ENCODE data around the gene CDH11.

CDH11 gene

DNA sequence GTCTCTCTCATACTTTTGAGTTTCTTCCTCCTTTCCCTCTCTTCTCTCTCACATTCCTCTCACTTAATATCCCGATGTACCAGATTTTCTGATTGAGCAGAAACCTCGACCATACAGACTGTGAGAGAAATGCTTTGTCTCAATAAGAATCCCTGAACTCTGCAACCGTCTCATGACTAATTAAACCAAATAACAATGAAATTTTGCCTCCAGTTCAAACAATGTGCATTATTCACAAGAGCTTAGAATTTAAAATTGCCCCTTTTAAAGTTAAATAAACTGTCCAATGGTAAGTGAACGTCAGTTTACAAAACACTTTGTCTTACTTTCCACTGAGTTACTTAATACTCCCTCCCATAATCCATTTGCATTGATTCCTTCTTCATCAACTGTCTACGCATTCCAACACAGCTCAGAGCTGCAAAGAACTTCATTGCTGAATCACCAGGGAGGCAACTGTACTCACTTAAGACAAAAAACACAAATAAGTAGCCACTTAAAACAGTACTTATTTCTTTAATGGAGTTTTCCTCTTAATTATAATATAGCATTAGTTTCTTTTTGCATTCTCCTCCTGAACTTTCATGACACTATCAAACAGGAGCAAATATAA, 4.9 kb downstream of the CDH11 start:
- no peak for DNase-seq (ENCODE audit: low read depth in 2 of 2)

DNA sequence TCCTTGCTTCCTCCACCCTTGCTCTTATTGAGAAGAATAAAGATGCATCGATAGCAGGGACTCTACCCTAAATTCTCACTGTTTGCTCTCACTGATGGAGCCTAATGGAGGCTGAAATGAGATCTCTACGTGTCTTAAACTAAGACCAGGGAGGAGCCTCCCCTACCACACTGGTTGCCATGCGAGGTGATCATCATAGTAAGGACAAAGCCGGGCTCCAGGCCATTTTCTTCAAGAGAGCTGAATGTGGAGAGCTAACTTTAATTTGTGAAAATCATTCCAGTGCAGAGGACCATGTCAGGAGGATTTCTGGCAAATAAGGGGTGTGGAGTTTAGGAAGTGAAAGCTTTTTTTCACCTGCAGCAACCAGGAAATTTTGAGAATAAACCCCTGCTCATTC, 5.6 kb downstream of the CDH11 start:
- DNase-seq (ENCODE audit: low read depth in 2 of 2), result no peak

DNA sequence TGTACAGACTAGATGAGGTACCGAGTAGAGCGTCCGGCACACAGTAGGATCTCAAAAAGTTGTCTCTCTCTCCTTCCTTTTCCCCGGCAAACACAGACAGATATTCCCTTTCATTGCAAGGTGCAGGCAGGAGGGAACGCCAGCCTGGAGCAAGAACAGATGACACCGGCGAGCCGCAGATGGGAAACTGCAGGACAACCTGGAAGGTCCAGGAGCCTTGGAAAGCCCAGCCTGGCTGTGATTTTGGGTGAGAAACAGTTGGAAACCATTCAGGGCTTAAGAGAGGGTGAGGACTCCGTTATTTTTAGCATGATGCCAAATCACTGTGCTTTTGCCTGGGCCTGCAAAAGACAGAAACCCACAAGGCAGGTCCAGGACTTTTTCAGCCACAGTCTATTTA, 7.3 kb downstream of the CDH11 start:
- DNase-seq (ENCODE audit: low read depth in 2 of 2), result no peak

DNA sequence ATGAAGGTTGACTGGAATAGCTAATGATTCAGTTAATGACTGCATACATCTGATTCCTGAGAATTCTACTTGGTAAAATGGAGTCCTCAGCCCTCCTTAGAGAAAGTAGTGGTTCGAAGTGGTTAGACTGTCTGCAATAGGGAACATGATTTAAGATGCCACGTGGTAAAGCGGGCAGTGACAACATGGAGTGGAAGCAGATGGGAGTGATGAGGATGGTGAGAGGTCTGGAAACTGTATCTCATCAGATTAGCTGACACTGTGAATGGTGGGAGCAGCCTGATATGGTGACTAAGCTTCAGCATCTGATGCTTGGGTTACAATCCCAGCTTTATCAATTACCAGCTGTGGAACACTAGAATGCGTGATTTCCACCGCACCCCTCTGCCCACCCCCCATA, 8.4 kb downstream of the CDH11 start:
- DNase-seq (ENCODE audit: low read depth in 2 of 2), result no peak

DNA sequence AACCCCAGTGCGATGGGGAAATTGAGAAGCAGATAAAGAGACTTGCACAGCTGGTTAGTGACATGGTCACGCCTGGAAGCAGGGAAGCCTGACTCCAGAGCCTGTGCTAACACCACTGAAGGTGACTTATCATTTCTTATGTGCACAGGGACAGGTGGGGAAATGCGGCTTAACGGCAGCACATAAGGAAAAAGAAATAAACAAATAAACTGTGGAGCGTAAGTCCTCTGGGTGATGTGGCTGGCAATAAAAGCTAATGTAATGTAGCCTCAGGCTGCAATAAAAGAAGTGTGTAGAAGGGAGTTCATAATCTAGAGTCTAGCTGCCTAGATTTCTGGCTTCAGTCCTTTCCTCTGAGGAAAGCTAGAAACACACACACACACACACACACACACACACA, 10.6 kb downstream of the CDH11 start:
- DNase-seq (ENCODE audit: low read depth in 2 of 2), result no peak

DNA sequence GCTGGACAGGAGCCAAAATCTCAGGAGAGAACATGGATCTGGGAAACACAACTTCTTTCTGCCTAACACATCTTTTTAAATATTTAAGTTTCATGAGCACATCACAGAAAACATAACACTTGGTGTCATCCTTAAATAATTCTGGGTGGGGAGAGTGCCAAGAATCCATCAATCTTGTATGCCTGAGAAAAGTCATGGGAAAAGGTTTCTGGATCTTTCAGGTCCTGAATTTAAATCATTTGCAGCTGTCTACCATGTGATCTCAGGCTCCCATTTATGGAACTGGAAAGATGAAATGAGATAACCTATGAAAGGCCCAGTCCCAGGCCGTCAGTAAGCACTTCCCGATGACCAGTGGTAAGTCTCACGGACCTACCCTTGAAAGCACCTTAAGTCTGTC, 15.1 kb downstream of the CDH11 start:
- no peak for DNase-seq (ENCODE audit: low read depth in 2 of 2)

DNA sequence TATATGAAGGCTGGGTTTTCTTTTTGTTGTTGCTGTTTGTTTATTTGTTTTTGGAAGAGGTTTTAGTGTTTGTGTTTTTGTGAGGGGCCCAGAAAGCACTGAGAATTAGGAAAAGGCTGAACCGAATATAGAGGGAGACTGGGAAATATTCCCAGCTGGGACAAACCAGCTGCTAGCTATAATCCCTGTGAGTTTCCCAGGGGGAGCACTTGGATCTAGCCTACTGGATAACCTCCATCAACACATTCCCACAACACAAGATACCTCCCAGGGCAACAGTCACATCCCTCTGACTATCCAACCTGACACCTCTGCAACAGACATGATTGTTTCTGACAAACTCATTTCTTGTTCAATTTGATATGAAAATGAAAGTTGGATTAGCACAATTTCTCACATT, 16.7 kb downstream of the CDH11 start:
- no peak for DNase-seq (ENCODE audit: low read depth in 2 of 2)

DNA sequence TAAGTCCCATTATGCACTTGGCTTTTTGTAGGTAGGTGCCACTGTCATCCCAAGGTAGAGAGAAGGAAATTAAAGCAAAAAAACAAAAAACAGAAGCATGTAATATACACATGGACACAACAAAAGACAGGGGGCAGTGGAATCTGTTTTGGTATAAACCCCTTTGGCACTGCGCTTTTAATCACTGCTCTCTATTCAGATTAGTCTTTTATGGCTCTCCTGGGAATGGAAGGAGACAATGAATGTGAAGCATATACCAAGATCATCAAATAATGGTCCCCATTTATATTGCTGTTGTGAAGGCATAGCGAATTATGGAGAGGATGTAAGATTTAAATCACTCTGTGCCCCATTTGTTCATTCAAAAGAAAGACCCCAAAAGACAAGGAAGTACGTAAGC, 17.4 kb downstream of the CDH11 start:
- DNase-seq (ENCODE audit: low read depth in 2 of 2), result no peak

DNA sequence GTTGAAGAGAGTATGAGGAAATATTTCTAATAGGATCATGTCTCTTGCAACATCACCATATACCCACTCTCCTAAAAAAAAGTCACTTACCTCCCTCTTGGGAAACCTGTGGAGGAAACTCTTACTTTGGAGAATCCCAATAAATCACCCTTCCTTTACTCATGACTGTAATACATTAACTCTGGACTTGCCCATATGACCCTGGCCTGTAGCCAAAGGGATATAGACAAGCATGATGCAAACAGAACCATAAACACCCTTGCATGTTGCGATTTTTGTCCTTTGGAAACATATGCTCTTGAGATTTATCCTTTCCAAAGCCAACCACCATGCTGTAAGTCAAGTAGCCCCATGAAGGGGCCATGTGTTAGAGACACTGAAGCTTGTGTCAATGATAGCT, 19.5 kb downstream of the CDH11 start:
- DNase-seq (ENCODE audit: low read depth in 2 of 2), result no peak

DNA sequence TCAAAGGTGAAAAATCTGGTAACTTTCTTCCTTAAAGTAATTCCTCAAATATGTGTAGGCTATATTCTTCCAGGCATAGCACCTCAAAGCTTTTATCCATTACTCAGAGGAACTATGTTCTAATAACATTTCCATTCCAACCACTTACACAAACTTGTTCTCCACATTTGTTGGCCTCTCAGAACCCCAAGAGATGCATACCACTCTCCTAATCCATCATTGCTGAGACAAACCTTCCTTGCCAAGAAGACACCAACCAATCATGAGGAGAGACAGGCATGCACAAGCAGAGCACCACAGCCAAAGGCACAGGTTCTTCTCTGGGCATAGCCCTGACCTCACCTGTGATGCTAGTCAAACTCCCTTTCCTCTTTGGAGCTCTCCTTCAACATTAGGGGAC, 20.9 kb downstream of the CDH11 start:
- DNase-seq (ENCODE audit: low read depth in 2 of 2), result no peak

DNA sequence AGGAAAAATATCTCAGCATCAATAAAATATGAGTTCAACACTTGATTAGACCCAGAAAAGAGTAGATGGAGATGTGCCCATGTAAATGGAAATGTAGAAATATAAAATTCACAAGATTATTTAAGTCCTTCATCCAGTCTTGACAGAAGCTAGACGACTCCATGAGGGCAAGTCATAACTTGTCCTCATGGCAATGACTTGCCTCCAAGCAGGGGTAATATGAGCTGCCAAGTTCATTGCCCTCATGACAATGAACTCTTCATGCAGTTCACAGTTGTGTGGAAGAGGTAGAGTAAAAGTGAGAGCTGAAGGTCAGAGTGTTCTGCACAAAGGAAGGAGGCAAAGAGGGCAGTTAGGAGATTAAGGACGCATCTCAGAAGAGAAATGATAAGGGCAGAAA, 22.3 kb downstream of the CDH11 start:
- no peak for DNase-seq (ENCODE audit: low read depth in 2 of 2)

DNA sequence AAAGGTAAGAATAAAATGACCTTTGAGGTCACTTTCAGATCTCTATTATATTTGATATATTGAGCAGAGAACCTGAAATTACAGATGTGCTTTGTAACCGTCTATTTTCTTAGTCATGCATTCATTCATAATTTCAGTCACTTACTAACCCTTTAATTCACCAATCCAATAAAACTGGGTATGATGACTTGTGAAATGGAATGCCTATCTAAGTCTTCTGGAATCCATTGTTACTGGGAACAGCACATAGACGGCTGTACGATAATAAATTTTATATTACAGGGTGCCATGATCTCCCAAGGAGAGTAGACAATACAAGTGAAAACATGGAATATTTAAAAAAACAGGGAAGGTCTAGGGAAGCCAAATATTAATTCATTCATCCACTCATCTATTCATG, 22.9 kb downstream of the CDH11 start:
- DNase-seq (ENCODE audit: low read depth in 2 of 2), result no peak

DNA sequence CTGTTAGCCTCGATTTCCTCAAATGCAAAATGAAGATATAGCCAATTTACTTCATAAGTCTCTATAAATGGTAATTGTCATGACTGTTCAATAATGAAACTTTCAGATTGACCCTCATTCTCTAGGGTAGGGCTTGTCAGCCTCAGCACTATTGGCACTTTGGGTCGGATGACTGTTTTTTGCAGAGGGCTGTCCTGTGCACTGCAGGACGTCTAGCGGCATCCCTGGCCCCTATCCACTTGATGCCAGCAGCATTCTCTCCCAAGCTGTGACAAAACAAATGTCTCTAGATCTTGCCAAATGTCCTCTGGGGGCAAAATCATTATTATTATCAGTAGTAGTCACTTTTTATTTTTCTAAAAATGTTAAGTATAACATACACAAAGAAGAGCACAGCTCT, 24.6 kb downstream of the CDH11 start:
- no peak for DNase-seq (ENCODE audit: low read depth in 2 of 2)

DNA sequence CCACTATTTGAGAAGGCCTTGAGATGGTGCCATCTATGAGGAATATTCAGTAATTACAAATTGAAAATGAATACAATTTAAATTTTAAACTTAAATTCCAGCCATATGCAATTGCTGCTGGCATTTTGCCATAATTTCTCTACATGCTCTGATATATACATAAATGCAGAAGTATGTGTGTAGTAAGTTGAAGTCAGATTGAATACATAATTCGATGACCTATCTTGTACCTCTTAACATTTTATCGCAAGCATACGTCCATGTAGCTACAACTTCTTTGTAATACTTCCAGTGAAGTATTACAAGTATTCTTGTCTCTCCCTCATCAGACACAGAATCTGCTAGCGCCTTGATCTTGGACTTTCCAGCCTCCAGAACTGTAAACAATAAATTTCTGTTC, 26.0 kb downstream of the CDH11 start:
- DNase-seq (ENCODE audit: low read depth in 2 of 2), result no peak

DNA sequence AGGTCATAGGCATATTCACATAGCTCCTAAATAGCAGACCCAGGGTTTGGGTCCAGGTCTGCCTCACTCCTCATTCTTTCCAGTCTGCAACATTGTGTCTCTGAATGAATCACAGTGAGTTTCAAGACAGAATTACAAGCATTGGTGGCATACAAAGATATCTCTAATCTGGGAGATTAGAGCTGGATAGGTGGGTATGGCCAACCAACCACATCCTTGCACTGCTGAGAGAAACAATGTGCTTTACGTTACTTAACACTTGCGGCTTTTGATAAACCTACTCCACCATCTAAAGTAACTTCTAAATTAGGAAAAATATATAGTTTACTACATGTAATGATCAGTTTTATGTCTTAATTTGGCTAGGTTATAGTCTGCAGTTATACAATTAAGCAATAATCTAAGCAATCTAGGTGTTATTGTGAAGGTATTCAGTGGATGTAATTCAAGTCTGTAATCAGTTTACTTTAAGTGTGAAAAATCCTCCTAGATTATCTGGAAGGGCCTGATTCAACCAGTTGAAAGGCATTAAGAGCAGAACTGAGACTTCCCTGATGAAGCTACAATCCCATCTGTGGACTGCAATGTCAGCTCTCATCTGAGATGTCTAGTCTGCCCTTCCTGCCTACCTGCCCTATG, 26.7 kb downstream of the CDH11 start:
- DNase-seq (ENCODE audit: low read depth in 2 of 2), result no peak

DNA sequence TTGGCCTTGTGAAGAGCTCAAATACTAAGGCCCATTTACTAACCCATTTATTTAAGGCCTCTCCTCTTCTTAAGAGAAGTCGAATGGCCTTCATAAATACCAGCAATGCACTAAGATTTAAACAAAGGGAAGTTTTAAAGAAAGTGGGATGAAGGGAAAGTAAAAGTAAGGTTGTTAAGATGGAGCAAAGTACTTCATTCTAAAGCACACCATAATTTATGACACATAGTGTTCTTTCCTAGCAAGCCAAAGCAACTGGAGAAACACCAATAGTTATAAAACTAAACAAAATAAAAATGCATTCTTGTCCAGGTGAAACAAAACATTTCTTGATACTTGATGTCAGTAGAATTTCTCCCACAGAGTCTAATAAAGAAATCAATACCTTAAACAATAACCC, 27.9 kb downstream of the CDH11 start:
- no peak for DNase-seq (ENCODE audit: low read depth in 2 of 2)

DNA sequence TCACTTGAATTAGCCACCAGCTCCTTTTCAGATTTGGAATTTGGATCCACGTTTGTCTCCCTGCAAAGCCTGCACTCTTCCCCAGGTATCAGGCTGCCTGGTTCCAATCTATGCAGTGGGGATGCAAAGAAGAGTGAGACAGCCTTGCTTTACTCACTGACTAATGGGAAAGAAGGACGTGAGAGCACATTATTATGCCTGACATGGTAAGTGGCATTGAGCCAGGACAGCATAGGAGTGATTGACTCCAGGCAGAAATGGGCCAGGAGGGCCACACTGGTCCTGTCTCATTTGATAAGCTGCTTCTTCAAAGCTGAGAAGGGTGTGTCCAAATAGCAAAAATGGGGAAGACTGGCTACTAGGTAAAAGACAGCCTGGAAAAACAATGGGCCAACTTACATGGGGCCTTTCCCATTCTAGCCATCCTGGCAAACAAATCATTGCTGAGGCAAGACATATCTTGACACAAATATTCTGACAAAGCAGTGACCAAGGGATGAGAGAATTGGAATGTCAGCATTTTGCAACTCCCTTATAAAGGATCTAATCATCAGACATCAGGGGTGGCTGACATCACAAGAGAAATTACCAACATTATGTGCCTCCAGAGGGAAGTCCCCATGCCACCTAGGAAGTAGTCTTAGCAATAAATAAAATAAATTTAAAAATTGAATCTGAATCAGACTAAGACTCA, 38.6 kb downstream of the CDH11 start:
- DNase-seq (ENCODE audit: low read depth in 2 of 2), result no peak

DNA sequence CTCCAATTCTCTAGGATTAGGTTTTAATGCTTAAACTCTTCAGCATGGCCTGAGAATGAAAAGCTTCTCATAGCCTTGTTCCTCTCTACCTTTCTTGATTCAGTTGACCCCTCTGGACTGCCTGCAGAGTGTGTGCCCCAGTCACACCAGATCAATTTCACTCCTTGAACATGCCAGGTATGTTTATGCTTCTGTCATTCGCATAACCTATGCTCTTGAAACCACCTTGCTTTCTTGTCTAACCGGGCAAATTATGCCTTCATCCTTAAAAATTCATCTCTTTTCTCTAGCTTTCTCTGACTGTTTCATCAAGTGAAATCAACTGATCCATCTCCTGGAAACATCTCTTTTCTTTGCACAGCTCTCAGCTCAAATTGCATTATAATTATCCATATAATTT, 42.3 kb downstream of the CDH11 start:
- DNase-seq (ENCODE audit: low read depth in 2 of 2), result no peak

DNA sequence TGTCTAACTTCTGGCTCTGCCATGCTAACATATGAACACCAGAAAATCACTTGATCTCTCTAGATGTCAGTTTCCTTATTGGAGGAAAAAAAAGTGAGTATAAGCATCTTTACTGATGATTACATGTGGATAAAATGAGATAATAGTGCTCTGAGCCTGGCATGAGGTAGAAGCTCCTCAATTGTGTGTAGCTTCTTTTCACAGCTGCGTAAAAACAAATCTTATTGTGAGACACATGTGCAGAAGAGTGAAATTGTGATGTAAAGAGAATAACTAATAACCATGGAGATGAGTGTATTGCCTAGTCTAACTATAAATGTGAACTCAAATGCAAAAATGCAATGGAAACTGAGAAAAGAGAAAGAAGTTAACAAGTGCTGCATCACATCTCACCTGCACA, 44.7 kb downstream of the CDH11 start:
- DNase-seq (ENCODE audit: low read depth in 2 of 2), result no peak

DNA sequence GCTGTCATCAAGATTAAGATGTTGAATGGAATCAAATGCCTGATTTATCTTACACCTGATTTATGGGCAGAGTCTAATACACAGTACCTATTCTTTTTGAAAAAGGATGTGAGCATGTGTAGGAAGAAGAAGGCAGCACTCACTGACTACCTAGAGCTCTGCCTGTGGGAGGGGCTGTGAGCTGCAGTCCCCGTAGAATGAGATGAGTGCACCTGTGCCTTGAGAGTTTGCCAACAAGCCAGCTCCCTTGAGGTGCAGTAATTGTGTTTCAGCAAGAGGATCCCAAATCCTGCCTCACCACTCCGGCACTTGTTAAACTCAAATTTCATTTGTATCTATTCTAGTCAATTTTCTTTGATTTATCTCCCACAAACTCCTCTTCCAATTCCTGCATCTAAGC, 46.0 kb downstream of the CDH11 start:
- DNase-seq (ENCODE audit: low read depth in 2 of 2), result no peak

DNA sequence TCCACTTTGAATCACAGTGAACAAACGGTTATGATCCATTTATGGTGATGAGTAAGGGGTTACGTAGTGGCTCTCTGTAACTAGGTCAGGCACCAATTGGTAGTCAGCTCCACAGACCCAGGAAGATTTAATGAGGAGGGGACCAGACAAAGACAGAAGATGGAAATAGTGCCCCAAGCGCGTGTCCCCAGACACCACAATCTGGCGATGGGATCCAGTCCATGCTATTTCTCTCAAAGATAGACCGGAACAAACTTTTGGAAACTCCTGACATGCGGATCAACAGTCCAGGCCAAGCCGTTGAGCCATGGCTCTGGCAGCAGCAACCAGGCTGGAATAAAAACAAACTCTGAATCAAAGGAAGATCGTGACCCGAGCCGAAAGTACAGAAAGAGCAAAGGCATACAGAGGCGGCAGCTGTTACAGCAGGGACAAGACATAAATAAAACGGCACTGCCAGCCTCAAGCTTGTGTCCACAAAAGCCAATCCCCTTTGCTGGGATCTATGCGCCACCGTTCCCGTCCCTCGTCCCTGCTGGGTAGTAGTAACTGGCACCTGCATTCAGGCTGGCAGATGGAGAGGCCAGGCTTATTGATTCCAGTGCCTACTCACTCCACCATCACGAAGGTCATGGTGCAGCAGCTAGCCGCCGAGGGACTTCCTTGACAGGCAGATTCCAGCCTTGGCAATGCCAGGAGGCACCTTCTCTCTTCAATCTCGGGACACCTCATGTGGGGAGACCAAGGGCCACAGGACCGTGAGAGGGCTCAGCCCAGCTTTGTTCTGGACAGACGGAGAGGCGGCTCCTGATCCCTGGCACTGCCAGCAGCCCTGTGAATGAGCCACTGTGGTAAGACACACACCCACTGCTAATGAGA, 50.2 kb downstream of the CDH11 start:
- DNase-seq (ENCODE audit: low read depth in 2 of 2), result no peak

DNA sequence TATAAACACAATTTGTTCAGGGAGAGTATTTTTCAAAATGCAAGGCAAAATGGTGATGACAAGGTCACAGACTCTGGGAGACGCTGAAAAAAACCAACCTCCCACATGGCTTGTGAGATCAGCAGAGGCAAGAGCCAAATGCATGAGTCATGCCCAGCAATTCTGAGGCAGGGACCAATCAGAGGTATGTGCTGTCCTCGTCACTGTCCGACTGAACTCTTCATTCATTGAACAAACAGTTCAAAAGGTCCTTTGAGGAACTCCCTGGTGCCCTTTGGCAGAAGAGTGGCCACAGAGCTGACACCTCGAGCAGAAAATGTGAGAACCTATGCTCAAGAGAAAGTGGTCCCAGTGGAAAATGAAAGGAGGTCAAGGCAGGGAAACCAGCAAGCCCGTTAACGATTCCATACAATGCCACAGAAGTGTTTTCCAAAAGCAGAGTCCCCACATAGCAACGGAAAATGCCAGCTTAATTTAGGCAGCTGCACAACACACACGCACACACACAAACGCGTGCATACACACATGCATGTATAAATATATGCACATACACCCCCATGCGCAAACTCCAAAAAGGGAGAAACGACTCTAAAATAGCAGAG, 50.9 kb downstream of the CDH11 start:
- no peak for DNase-seq (ENCODE audit: low read depth in 2 of 2)
